ENCODE data around the gene RFX4.

GRCh38 chr12:106605254-106605653, 22.4 kb downstream of the RFX4 start:
- TF ChIP-seq POLR2AphosphoS5 (IDR thresholded peaks at IDR 0.05) (no peak), CTCF (IDR thresholded peaks at IDR 0.05) (no peak)
